H1 (cell line): ENCODE results near the gene CLPSL2. TPM values are rescaled to one million over a fixed set of nuclear protein-coding genes. Genes with fewer than 3 reads are reported as not detected.

Experiments
- CEBPB ChIP-seq: IDR thresholded peaks from 2 replicates; pipeline ENCODE4 v1.6.1; 2012; ENCODE audit warnings: low read depth, low read length
- CREB1 ChIP-seq: IDR thresholded peaks from 2 replicates; pipeline ENCODE4 v1.6.1; 2012; ENCODE audit warnings: inconsistent platforms
- CTCF ChIP-seq, 3 experiments: IDR thresholded peaks; 1 replicate in 2 of 3; 2 replicates in 1 of 3; pipeline versions ENCODE4 v1.5.1 to v1.6.1; 2011; ENCODE audit warnings: low read length in 3 of 3, mild to moderate bottlenecking in 3 of 3, inconsistent platforms in 2 of 3, low read depth in 1 of 3, moderate library complexity in 1 of 3; ENCODE audit not compliant: insufficient read depth in 1 of 3; ENCODE audit errors: control extremely low read depth in 1 of 3
- EZH2 ChIP-seq: fragments of 200-600 bp; sonication (generic); IDR thresholded peaks from 2 replicates; pipeline ENCODE4 v1.7.1; 2012; ENCODE audit warnings: low read depth, mild to moderate bottlenecking, moderate library complexity, low read length, inconsistent platforms; ENCODE audit not compliant: severe bottlenecking
- GTF2F1 ChIP-seq: IDR thresholded peaks from 2 replicates; pipeline ENCODE4 v1.6.1; 2012; ENCODE audit warnings: low read depth, low read length, improper control_type of control experiment, borderline replicate concordance
- MAFK ChIP-seq: IDR thresholded peaks from 2 replicates; pipeline ENCODE4 v1.6.1; 2012; ENCODE audit warnings: low read depth, mild to moderate bottlenecking, improper control_type of control experiment, low read length
- SIX5 ChIP-seq: IDR thresholded peaks from 2 replicates; pipeline ENCODE4 v1.6.1; 2011; ENCODE audit warnings: mild to moderate bottlenecking, low read depth, low read length
- SP4 ChIP-seq: IDR thresholded peaks from 2 replicates; pipeline ENCODE4 v1.6.1; 2012; ENCODE audit warnings: low read length, inconsistent platforms
- USF2 ChIP-seq: IDR thresholded peaks from 2 replicates; pipeline ENCODE4 v1.6.1; 2011; ENCODE audit warnings: low read length, improper control_type of control experiment
- polyA plus RNA-seq, 7 experiments: library from polyadenylated mRNA; depleted of rRNA in 3 of 7; stranded (reverse) in 5 of 7; unstranded in 2 of 7; fragments of >200 nt in 5 of 7; fragments of 200-250 nt in 2 of 7; gene quantifications; 1 replicate in 5 of 7; 2 replicates in 1 of 7; 4 replicates in 1 of 7; pipeline versions ENCODE4 v1.2.1 to v1.2.3, GENCODE V29; 2011 to 2013; ENCODE audit warnings: missing spikeins in 2 of 7, mixed read lengths in 2 of 7
- total RNA-seq: library from RNA; stranded (reverse); fragmentation: NEBNext Ultra II Directional; extraction: Animal tissue kit (Norgen Biotek cat#: 25700); gene quantifications from 2 replicates; pipeline ENCODE4 v1.2.1, GENCODE V29; 2021

The CLPSL2 gene
- total and polyA plus RNA-seq, 2 of the 8 experiments (the other 6 are each of a cell fraction or from before 2014, with no cell fraction given): 1.4 to 3.4 TPM

- TF ChIP-seq MAFK: no peak
- TF ChIP-seq CREB1: no peak
- TF ChIP-seq GTF2F1: no peak
- no peak for TF ChIP-seq CEBPB
- TF ChIP-seq SIX5: no peak
- no peak for TF ChIP-seq USF2
- TF ChIP-seq SP4: no peak
- TF ChIP-seq EZH2: no peak
- no peak for TF ChIP-seq CTCF (IDR thresholded peaks at IDR 0.05; ENCODE audit: control extremely low read depth in 1 of 3, insufficient read depth in 1 of 3, low read depth in 1 of 3, low read length in 3 of 3)
Observed at GRCh38 chr6:35774116-35774794, 2.1 kb upstream of the CLPSL2 start (continued).
